Endothelial cell of umbilical vein (primary cell): ENCODE measurements around the gene DIAPH1. TPM values are rescaled to one million over a fixed set of nuclear protein-coding genes. Genes with fewer than 3 reads are reported as not detected.

Source experiments
- BruUV-seq: library from RNA; stranded (reverse); fragments of 400-500 nt; replicated peaks from 2 replicates; lab custom pipeline; 2021; lab: Mats Ljungman, UMichigan
- CTCF ChIA-PET: fragments of 300-600, 350-600 bp; sonication (Branson Sonifier 250); formaldehyde crosslinking; loops from one replicate; lab custom pipeline; 2021; ENCODE audit warnings: antibody characterized with exemption, inconsistent platforms; lab: Charles Lee
- POLR2A ChIA-PET: fragments of 300-600, 350-600 bp; sonication (Branson Sonifier 250); formaldehyde crosslinking; loops from one replicate; lab custom pipeline; 2021; ENCODE audit warnings: antibody characterized with exemption, inconsistent platforms; lab: Charles Lee
- DNase-seq: peaks from one replicate; pipeline ENCODE4 v3.0.0-alpha.2; 2011; ENCODE audit warnings: low read depth, low spot score
- FAIRE-seq: peaks from 2 replicates; lab custom pipeline; 2011; peaks lifted over from hg19 to GRCh38; lab: Jason Lieb, UNC
- H2AFZ ChIP-seq: 2 replicates; pipeline ENCODE4 v1.6.0; 2012; ENCODE audit warnings: low read depth, low read length, control low read depth, inconsistent platforms
- H3K27ac ChIP-seq: 2 replicates; pipeline ENCODE4 v1.5.1; 2011; ENCODE audit warnings: low read depth, mild to moderate bottlenecking, control low read depth, low read length, moderate library complexity; ENCODE audit not compliant: insufficient read depth
- H3K27me3 ChIP-seq, 2 experiments: 2 replicates each; pipeline versions ENCODE4 v1.6.0 to v1.6.1; 2011; ENCODE audit warnings: low read length in 2 of 2, mixed read lengths in 1 of 2; ENCODE audit not compliant: control insufficient read depth in 2 of 2, insufficient read depth in 2 of 2
- H3K36me3 ChIP-seq, 2 experiments: 2 replicates in 1 of 2; 3 replicates in 1 of 2; pipeline ENCODE4 v1.5.1; 2011; ENCODE audit warnings: low read length in 2 of 2, mild to moderate bottlenecking in 1 of 2, moderate library complexity in 1 of 2; ENCODE audit not compliant: control insufficient read depth in 2 of 2, insufficient read depth in 2 of 2; ENCODE audit errors: extremely low read depth in 1 of 2
- H3K4me1 ChIP-seq: 3 replicates; pipeline ENCODE4 v1.5.1; 2011; ENCODE audit warnings: mild to moderate bottlenecking, low read length; ENCODE audit not compliant: control insufficient read depth, insufficient read depth; ENCODE audit errors: extremely low read depth
- H3K4me2 ChIP-seq: 2 replicates; pipeline ENCODE4 v1.6.1; 2011; ENCODE audit warnings: low read length, control low read depth, mixed read lengths; ENCODE audit not compliant: insufficient read depth
- H3K4me3 ChIP-seq, 3 experiments: fragments of 200-600 bp in 1 of 3; sonication (generic), shearing (Covaris generic) in 1 of 3; replicated peaks in 1 of 3; 2 replicates each; pipeline ENCODE4 v1.5.1; 2011 to 2016; ENCODE audit warnings: control low read depth in 3 of 3, low read length in 3 of 3, mild to moderate bottlenecking in 2 of 3, inconsistent platforms in 1 of 3, low read depth in 1 of 3, moderate library complexity in 1 of 3; ENCODE audit not compliant: insufficient read depth in 1 of 3
- H3K79me2 ChIP-seq: 2 replicates; pipeline ENCODE4 v1.6.0; 2012; ENCODE audit warnings: low read length, inconsistent platforms; ENCODE audit not compliant: control insufficient read depth, insufficient read depth
- H3K9ac ChIP-seq: replicated peaks from 2 replicates; pipeline ENCODE3; 2011; ENCODE audit warnings: low read length, control low read depth; ENCODE audit not compliant: insufficient read depth; ENCODE audit errors: extremely low read depth
- H3K9me1 ChIP-seq: replicated peaks from 3 replicates; pipeline ENCODE4 v1.6.0; 2011; ENCODE audit warnings: mild to moderate bottlenecking, low read length; ENCODE audit not compliant: control insufficient read depth, insufficient read depth; ENCODE audit errors: extremely low read depth
- H3K9me3 ChIP-seq: replicated peaks from 2 replicates; pipeline ENCODE4 v1.5.1; 2012; ENCODE audit warnings: low read length, inconsistent platforms; ENCODE audit not compliant: control insufficient read depth, insufficient read depth
- H4K20me1 ChIP-seq: replicated peaks from 2 replicates; pipeline ENCODE3; 2011; ENCODE audit warnings: mild to moderate bottlenecking, low read length; ENCODE audit not compliant: control insufficient read depth, insufficient read depth; ENCODE audit errors: extremely low read depth
- EZH2 ChIP-seq: IDR thresholded peaks from 2 replicates; pipeline ENCODE4 v1.6.1; 2012; ENCODE audit warnings: borderline replicate concordance, low read depth, mild to moderate bottlenecking, moderate library complexity, low read length, inconsistent platforms; ENCODE audit not compliant: severe bottlenecking
- FOS ChIP-seq: IDR thresholded peaks from 2 replicates; pipeline ENCODE4 v1.6.1; 2011; ENCODE audit warnings: mild to moderate bottlenecking, low read length, moderate library complexity, borderline replicate concordance; ENCODE audit not compliant: insufficient read depth
- JUN ChIP-seq: IDR thresholded peaks from 2 replicates; pipeline ENCODE4 v1.6.1; 2011; ENCODE audit warnings: borderline replicate concordance, low read depth; ENCODE audit not compliant: insufficient read length, insufficient read depth
- MAX ChIP-seq: IDR thresholded peaks from 2 replicates; pipeline ENCODE4 v1.6.1; 2011; ENCODE audit not compliant: insufficient read depth, insufficient read length
- POLR2A ChIP-seq: IDR thresholded peaks from 2 replicates; pipeline ENCODE4 v1.6.1; 2012; ENCODE audit warnings: low read depth, mild to moderate bottlenecking, control low read depth, low read length
- POLR2AphosphoS5 ChIP-seq: IDR thresholded peaks from 2 replicates; pipeline ENCODE4 v1.6.1; 2012; ENCODE audit warnings: low read depth, mild to moderate bottlenecking, control low read depth, low read length, moderate library complexity; ENCODE audit not compliant: insufficient read depth
- dilution Hi-C: fragments of 300-500 bp; cut with MboI; formaldehyde crosslinking; loops from one replicate; pipeline ENCODE4 v1.15.0; 2019; ENCODE audit warnings: low sequenced_read_pairs; ENCODE audit not compliant: extremely low pct_ligation_motif_present
- intact Hi-C: fragments of 100-400 bp; cut with micrococcal nuclease; formaldehyde crosslinking; loops from one replicate; pipeline ENCODE4 v1.10.0; 2022
- polyA plus RNA-seq, 4 experiments: library from polyadenylated mRNA; depleted of rRNA in 3 of 4; stranded (reverse) in 3 of 4; unstranded in 1 of 4; fragments of >200 nt; gene quantifications; 2 replicates each; pipeline versions ENCODE4 v1.2.1 to v1.2.3, GENCODE V29; 2011 to 2012; ENCODE audit warnings: missing spikeins in 1 of 4
- total RNA-seq: library from RNA; stranded (reverse); gene quantifications from 2 replicates; pipeline ENCODE4 v1.2.3, GENCODE V29; 2021

Gene DIAPH1
- total and polyA plus RNA-seq, 2 donors (not counting 3 experiments of a cell fraction or from before 2014, with no cell fraction given), result 68.6 to 105 TPM

GRCh38 chr5:141635646-141636045 lies 16.8 kb upstream of the DIAPH1 start:
- peak; percentile 26 for FAIRE-seq
- Histone ChIP-seq H3K9me3 (no peaks in the 10 kb centered on the region), H3K4me1 (peaks cover 19% of the 10 kb centered on the region), H3K36me3 (no peaks in the 10 kb centered on the region), H3K27ac (no peak overlapping the region), H3K4me2 (peak overlapping the region; percentile 83), H3K79me2 (peaks cover 28% of the 10 kb centered on the region), H3K4me3 (peak overlapping the region in 2 of 3 experiments; percentile 75 to 77), H4K20me1 (peaks cover 5% of the 10 kb centered on the region), H3K9ac (peak overlapping the region; percentile 77), H2AFZ (no peak overlapping the region), H3K9me1 (no peaks in the 10 kb centered on the region), H3K27me3 (no peaks in the 10 kb centered on the region)
- intact Hi-C loops, result loop anchor here (1.0 kb wide), 1 partner anchor 16 kb away; no protein-coding TSS in a partner anchor
- POLR2A ChIA-PET, result interaction anchor here (1.1 to 1.5 kb wide), 2 partner anchors 32 to 44 kb away, joined by 3 to 5 read pairs; no protein-coding TSS in a partner anchor
- dilution Hi-C loops, result no loop called here
- CTCF ChIA-PET, result interaction anchor here (1.0 to 14.7 kb wide), 6 partner anchors 15 to 44 kb away, joined by 3 to 163 read pairs (median 6); partner anchors contain the start of genes DIAPH1 and FCHSD1
- BruUV-seq, result TSS peak; percentile 28
- DNase-seq, result no peak
- TF ChIP-seq POLR2AphosphoS5, result no peak

GRCh38 chr5:141634720-141635119 lies 15.9 kb upstream of the DIAPH1 start:
- no peak overlapping the region for H3K4me3 ChIP-seq
- H3K27ac ChIP-seq, result no peak overlapping the region
- ChIA-PET CTCF (interaction anchor here (1.0 to 14.7 kb wide), 3 partner anchors 17 to 43 kb away, joined by 3 to 163 read pairs (median 63); partner anchors contain the start of gene DIAPH1), POLR2A (interaction anchor here (1.1 kb wide), 1 partner anchor 31 kb away, joined by 3 read pairs; no protein-coding TSS in a partner anchor)
- no peak overlapping the region for H3K4me2 ChIP-seq
- TF ChIP-seq MAX (no peak), POLR2AphosphoS5 (no peak), JUN (no peak), FOS (no peak), POLR2A (no peak), EZH2 (no peak)
- no peak for FAIRE-seq
- H3K36me3 ChIP-seq, result peaks cover 1 to 3% of the 10 kb centered on the region in 2 experiments
- H2AFZ ChIP-seq, result no peak overlapping the region
- BruUV-seq, result no TSS peak
- H3K9me3 ChIP-seq, result no peaks in the 10 kb centered on the region
- peaks cover 30% of the 10 kb centered on the region for H3K79me2 ChIP-seq
- H3K27me3 ChIP-seq, result no peaks in the 10 kb centered on the region
- dilution Hi-C loops (no loop called here), intact Hi-C loops (no loop called here)
- no peak for DNase-seq
- no peaks in the 10 kb centered on the region for H3K9me1 ChIP-seq
- H4K20me1 ChIP-seq, result peaks cover 5% of the 10 kb centered on the region
- no peak overlapping the region for H3K9ac ChIP-seq
- peaks cover 19% of the 10 kb centered on the region for H3K4me1 ChIP-seq
